Kidney (tissue), 14 donors: ENCODE data around the gene ATL2. TPM values are rescaled to one million over a fixed set of nuclear protein-coding genes. Genes with fewer than 3 reads are reported as not detected.

ENCODE experiments used
- DNase-seq, 5 donors: peaks; one replicate each; pipeline ENCODE4 v3.0.0-alpha.2; 2013 to 2020
- FAIRE-seq: peaks from 2 replicates; lab custom pipeline; 2012; peaks lifted over from hg19 to GRCh38; lab: Jason Lieb, UNC
- H3K27ac ChIP-seq, 2 donors: one replicate each; pipeline ENCODE4 v1.7.0; 2013; ENCODE audit warnings: low read depth in 2 of 2, low read length in 2 of 2, inconsistent platforms in 1 of 2
- H3K27me3 ChIP-seq: one replicate; pipeline ENCODE4 v1.7.1; 2013; ENCODE audit warnings: low read length, inconsistent platforms; ENCODE audit not compliant: control insufficient read depth, insufficient read depth
- H3K36me3 ChIP-seq, 3 donors: one replicate each; pipeline versions ENCODE4 v1.7.0 to v1.7.1; 2013; ENCODE audit warnings: low read length in 3 of 3, control low read depth in 1 of 3, inconsistent platforms in 1 of 3; ENCODE audit not compliant: insufficient read depth in 3 of 3, control insufficient read depth in 2 of 3
- H3K4me1 ChIP-seq, 3 donors: one replicate each; pipeline versions ENCODE4 v1.7.0 to v1.7.1; 2013; ENCODE audit warnings: low read length in 3 of 3, inconsistent platforms in 1 of 3, low read depth in 1 of 3; ENCODE audit not compliant: control insufficient read depth in 2 of 3, insufficient read depth in 2 of 3
- H3K4me3 ChIP-seq, 3 donors: one replicate each; pipeline versions ENCODE4 v1.7.0 to v1.8.1; 2013; ENCODE audit warnings: low read length in 3 of 3, control low read depth in 1 of 3, inconsistent platforms in 1 of 3
- H3K9ac ChIP-seq, 3 donors: one replicate each; pipeline versions ENCODE4 v1.7.0 to v1.7.1; 2013; ENCODE audit warnings: low read length in 3 of 3, control low read depth in 1 of 3, inconsistent platforms in 1 of 3
- H3K9me3 ChIP-seq, 3 donors: one replicate each; pipeline versions ENCODE4 v1.7.0 to v1.7.1; 2013; ENCODE audit warnings: low read length in 3 of 3, control low read depth in 1 of 3, inconsistent platforms in 1 of 3; ENCODE audit not compliant: control insufficient read depth in 2 of 3, insufficient read depth in 1 of 3
- intact Hi-C: fragments of 100-400 bp; cut with DNase I; formaldehyde crosslinking; loops from one replicate; pipeline ENCODE4 v1.11.1; 2022
- polyA plus RNA-seq: library from polyadenylated mRNA; stranded (reverse); fragments of 350-450 nt; fragmentation: Illumina TruSeq; extraction: RNeasy Lipid Tissue Mini Kit (QIAGEN cat#74804); gene quantifications from one replicate; pipeline ENCODE4 v1.2.3, GENCODE V29; 2014; ENCODE audit warnings: low read depth, low replicate concordance; ENCODE audit not compliant: insufficient read depth
- total RNA-seq: library from RNA; stranded (reverse); fragmentation: NEBNext Ultra II Directional; extraction: Animal tissue kit (Norgen Biotek cat#: 25700); gene quantifications from one replicate; pipeline ENCODE4 v1.2.1, GENCODE V29; 2021
- TF ChIP-seq, protein P1 (sequence below): IDR thresholded peaks from 3 replicates; pipeline ENCODE4 v1.5.1; 2012; ENCODE audit warnings: mild to moderate bottlenecking, moderate library complexity, borderline replicate concordance; ENCODE audit not compliant: insufficient read depth; ENCODE audit errors: extremely low read depth
- donor health status: control.
- donor health status: control.
- donor health status: control.
- donor health status: control.
- donor health status: control.
- donor health status: DM: yes; HTN: yes; CAD: no.
- donor health status: Normal renal cell carcinoma (clear cell type).

The ATL2 gene
- total and polyA plus RNA-seq, 2 donors from 2014 or later, result 22.0 to 52.1 TPM

DNA sequence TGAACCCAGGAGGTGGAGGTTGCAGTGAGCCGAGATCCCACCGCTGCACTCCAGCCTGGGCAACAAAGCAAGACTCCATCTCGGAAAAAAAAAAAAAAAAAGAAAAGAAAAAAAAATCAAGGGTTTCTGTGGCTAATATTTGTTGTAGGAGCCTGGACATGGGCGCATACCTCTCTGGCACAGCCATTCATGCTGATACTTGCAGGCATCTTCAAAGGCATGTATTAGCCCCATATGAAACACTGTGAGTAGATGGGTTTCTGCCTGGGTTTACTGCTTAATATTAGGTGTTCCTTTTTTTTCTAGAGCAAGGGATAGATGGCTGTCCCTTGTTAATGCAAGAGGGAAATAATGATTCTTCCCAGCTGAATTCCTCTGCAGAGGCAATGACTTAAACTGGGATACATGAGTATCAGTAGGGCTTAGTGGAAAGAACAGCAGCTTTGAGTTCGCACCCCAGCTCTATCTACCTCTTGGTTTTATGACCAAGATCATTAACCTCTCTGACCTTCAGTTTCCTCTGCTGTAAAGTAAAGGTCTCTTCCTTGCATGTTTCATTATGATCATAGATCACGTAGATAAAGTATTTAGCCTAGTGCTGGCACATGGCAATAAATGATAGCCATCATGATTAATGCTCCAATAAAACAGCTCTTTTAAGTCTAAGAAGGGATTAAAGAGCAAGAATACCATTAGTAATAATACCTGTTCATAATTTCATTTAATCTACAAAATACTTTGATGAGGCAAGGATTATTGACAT, 4.5 kb upstream of the ATL2 start:
- no peak for FAIRE-seq
- peaks cover 0 to 4% (median 0%) of the 10 kb centered on the region in 3 donors for H3K4me1 ChIP-seq
- H3K9me3 ChIP-seq, result no peaks in the 10 kb centered on the region
- no peaks in the 10 kb centered on the region for H3K36me3 ChIP-seq
- H3K27ac ChIP-seq, result no peak overlapping the region
- intact Hi-C loops, result no loop called here
- H3K27me3 ChIP-seq, result no peaks in the 10 kb centered on the region
- DNase-seq, result no peak
- no peak overlapping the region for H3K9ac ChIP-seq
- no peak overlapping the region for H3K4me3 ChIP-seq
- TF ChIP-seq, protein P1, sequence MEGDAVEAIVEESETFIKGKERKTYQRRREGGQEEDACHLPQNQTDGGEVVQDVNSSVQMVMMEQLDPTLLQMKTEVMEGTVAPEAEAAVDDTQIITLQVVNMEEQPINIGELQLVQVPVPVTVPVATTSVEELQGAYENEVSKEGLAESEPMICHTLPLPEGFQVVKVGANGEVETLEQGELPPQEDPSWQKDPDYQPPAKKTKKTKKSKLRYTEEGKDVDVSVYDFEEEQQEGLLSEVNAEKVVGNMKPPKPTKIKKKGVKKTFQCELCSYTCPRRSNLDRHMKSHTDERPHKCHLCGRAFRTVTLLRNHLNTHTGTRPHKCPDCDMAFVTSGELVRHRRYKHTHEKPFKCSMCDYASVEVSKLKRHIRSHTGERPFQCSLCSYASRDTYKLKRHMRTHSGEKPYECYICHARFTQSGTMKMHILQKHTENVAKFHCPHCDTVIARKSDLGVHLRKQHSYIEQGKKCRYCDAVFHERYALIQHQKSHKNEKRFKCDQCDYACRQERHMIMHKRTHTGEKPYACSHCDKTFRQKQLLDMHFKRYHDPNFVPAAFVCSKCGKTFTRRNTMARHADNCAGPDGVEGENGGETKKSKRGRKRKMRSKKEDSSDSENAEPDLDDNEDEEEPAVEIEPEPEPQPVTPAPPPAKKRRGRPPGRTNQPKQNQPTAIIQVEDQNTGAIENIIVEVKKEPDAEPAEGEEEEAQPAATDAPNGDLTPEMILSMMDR, result no peak

DNA sequence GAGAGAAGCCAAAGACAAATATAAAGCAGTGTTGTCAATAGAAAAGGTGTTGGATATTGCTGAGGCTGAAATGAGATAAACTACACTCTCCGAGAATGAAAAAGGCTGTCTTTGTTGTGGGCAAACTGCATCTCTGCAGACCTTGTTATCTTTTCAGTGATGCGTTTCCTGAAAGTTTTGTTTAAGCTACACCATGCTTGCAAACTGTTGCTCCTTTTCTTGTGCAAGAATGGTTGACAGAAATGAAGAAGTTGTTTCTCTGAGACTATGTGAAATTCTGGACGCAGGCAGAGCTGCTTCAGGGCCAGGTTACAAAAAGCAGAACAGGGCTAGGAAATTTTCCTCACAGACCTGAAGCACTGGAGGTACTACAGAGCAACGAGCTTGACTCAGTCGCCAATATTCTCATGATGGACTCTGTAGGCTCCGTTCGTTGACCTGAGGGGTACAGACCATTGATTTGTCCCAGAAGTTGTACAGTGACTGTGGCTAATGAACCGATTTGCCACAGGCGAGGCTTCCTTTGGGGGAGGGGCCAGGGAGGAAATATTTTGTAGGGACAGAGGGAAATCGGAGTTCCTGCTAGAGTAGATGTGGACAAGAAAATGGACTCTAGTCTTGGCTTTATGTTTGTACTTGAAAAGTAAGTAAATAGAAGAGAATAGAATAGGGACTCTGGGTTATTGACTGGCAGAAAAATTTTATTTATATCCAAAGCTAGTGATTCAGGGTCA, 3.5 kb upstream of the ATL2 start:
- intact Hi-C loops, result no loop called here
- FAIRE-seq (no peak), DNase-seq (no peak)
- Histone ChIP-seq H3K9ac (no peak overlapping the region), H3K36me3 (no peaks in the 10 kb centered on the region), H3K4me3 (no peak overlapping the region), H3K27me3 (no peaks in the 10 kb centered on the region), H3K9me3 (no peaks in the 10 kb centered on the region), H3K27ac (no peak overlapping the region), H3K4me1 (peaks cover 0 to 7% (median under 1%) of the 10 kb centered on the region in 3 donors)
- TF ChIP-seq, protein P1, result no peak

DNA sequence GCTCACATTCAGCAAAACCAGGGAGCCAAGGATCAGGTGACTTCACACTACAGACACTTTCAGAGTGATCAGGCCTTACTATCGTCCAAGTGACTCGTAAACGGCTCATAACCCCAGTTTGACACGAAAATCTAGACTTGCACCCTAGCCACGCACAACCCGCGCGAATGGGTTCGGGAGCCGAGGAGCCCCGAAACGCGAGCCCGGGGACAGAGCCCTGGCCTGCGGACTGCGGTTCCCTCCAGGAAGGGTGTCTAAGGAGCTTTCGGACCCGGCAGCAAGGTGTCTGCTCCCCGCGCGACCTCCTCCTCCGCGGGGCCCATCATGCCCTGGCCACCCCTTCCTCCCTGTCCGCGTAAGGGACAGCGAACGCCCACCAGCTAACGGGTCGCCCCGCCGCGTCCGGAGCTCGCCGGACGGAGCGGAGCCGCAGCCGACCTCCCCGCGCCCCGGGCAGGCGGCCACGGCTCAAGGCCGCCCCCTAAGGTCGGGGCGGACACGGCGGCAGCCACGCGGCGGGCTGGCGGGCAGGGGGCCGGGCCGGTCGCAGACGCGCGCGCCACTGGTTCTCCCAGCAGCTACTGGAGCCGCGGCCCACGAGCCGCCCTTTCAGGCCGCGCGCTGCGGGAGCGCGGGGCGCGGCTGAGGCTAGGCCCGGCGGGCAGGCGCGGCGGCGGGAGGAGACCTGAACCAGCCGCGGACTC, 575 bp downstream of the ATL2 start:
- peak overlapping the region; percentile 85 to 93 (median 92) for H3K9ac ChIP-seq
- peak overlapping the region; percentile 91 to 95 (median 94) for H3K4me3 ChIP-seq
- no peaks in the 10 kb centered on the region for H3K36me3 ChIP-seq
- FAIRE-seq, result no peak
- TF ChIP-seq, protein P1, result peak; percentile 40
- H3K27ac ChIP-seq, result peak overlapping the region; percentile 93 to 95
- no peaks in the 10 kb centered on the region for H3K9me3 ChIP-seq
- peak; percentile 68 to 87 (median 83) for DNase-seq
- H3K27me3 ChIP-seq, result no peaks in the 10 kb centered on the region
- intact Hi-C loops, result no loop called here
- H3K4me1 ChIP-seq, result peaks cover 5 to 7% (median 6%) of the 10 kb centered on the region in 3 donors
